ENCODE results near the gene DNAJA3.
"Not testable (repeated sequence)": the region's sequence is repeated elsewhere in the genome, so short reads cannot be mapped to it uniquely, and the experiment has no call there.

Gene DNAJA3

DNA sequence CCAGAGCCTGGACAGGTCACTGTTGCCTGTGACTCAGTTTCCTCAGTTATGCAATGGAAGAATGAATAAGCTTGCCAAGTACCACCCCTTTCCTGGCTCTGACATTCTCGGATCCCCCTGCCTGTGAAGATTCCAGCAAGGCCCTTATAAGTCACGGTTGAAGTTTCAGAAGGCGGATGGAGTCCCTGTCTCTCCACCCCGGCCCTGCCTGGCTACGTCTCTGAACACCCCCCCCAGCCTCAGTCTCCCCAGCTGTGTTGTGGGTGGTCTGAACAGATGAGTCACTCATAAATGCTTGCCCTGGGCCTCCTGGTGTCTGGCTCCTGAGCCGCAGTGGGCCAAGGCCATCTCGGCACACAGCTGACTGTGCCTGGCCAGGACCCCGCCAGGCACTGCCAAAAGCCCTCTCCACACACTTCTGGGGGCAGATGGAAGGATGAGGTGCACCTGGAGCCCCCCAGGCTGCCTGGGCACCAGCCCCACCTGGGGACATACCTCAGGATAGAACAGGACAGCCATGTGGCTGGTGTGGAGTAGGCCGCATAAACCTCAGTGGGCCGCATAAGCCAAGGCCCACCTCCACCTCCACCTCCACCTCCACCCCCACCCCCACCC, 38.6 kb upstream of the DNAJA3 start:
- no peak for DNase-seq

DNA sequence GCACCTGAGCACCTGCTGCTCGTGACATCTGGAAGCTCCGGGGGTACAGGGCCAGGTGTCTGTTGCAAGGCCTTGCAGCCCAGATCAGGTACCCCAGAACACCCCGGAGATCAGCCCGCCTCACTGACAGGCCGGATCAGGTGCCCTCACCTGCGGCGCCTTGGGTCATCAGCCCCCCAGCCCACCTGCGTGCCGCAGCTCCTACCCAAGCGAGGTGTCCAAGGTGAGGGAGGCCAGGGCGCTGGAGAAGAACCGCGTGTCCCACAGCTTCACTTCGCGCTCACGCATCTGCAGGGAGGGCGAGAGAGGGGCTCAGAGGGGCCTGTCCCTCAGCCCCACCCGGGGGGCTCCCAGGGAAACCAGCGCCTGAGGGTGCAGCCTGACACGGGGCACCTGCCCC, 37.9 kb upstream of the DNAJA3 start:
- DNase-seq: no peak

DNA sequence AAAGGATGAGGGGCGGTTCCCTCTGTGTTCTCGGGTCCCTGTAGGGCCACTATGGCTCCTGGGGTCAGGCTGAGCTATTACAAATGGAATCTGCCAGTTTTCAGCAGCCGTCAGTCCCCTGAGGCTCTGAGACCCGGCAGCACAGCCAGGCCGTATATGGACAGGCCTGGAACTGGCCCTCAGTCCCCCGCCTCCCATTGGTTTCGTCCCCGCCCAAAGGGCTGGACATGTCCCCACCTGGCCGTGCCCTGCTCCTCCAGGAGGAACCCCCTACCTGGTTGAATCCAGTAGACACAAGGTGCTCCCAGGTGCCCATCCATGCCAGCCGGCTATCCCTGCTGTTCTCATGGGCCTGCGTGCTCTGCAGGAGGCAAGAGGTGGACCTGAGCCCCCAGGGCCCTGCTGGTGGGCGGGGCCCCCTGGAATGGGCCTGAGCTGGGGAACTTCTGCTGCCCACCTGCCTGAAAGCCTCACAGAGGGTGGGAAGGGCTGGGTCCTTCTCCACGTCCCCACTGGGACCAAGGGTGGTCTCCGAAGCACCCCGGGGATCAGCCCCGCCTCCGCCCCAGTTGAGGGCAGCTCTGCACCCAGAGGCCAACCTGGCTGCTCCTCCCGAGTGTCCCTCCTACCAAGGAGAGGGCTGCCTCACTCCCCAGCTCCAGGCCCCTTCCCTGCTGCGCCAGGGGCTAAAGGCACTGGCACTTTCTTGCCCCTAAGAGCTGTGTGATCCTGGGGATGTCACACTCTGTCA, 37.2 kb upstream of the DNAJA3 start:
- DNase-seq: no peak

DNA sequence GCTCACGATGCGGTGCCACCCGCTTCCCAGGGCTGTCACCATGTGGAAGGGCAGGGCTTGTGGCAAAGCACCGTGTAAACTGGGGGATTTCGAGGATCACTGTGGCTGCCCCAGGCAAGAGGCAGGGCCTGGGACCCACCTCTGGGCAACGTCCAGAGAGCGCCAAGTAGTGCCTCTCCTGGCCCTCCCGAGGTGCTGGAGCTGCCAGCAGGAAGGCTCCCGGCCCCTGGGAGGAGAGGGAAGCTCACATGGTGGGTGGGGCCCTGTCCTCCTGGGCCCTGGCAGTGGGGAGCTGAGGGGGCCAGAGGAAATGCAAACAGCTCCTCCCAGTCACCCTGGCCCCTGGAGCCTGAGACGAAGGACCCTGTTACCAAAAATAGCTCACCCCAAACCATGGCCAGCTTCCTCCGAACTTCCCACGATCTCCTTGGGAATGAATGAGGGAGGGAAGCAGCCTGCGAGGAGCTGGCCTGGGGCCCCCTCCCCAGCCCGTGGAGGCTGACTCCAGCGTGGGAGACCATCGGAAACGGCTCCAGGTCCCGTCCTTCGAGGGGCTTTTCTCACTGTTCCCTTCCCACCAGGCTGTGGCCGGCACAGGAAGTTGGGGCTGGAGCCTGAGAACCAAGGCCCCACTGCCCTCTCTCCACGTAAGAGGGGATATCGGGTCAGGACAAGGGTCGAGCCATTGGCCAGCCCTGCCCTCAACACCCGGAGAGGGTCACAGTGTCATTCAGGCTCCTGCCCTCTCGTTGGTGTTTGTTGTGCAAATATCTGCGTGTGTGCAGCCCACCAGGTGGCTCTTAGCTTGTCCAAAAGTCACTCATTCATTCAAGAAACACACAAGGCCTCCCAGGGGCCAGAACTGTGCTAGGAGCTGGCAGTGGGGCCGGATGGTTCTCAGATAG, 36.4 kb upstream of the DNAJA3 start:
- DNase-seq: no peak

DNA sequence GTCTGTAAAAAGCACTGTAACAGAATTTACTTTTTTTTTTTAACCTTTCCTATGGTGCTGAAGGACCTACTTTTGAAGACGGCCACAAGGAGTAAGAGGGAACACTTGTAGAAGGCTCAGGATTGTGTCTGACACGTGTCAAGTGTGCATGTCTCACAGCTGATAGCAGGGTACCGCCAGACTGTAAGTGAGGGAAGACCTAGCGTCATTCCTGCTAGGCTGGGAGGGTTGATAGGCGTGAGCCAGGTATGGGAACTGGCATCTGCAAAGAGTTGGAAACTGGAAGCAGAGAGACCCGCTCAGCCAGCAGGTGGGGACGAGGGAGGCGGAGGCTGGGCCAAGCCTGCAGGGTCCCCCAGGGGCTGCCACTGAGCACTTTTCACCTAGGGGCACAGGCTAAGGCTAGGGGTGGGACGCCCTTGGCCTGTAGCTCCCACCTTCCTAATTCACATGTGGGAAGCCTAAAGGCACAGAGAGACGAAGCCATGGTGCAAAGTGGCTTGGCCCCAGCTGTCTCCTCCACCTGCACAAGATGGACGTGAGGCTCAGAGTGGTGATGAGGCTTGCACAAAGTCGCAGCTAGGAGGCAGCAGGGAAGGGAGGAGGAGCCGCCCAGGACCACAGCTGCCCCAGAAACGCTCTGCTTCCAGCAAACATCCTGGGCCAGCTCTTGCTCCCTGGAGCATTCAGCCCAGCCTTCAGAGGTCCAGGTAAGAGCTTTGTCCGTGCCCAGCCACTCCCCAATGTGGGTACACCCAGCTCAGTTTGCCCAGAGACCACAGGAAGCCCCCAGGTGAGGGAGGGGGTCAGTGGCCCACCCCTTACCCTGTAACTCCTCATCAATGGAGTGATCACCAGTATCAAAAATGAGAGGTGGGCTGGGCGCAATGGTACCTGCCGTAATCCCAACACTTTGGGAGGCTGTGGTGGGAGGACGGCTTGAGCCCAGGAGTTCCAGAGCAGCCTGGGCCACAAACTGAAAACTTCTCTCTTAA, 35.1 kb upstream of the DNAJA3 start:
- no peak for DNase-seq

DNA sequence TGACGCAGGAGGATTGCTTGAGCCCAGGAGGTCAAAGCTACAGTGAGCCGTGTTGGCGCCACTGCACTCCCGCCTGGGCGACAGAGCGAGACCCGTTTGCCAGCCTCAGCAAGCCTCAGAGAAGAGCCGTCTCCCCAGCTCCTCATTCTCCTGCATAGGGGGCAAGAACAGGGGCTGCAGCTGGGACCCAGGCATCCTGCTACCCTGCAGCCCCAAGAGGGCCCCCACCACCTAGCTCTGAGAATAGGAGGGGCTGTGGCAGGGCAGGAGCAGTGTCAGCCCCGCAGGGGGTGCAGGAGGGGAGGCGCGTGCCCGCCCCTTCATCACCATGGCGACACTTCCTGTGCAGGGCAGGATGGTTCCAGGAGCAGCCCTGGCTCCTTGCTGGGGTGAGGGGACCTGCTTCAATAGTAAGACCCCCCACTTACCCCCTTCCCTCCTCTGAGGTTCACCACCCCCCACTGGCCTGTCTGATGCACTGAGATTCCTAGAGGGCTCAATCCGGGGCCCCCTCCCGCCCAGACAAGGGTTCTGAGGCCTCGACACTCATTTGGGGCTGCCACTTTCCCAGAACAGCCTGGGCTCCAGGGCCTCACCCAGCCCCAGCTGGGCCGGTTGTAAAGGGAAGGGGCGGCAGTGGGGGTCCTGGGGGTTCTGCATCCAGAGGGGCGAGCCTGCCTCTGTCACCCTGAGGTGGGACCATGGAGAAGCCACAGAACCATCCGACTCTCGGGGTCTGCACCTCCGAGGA, 33.9 kb upstream of the DNAJA3 start:
- DNase-seq: no peak

DNA sequence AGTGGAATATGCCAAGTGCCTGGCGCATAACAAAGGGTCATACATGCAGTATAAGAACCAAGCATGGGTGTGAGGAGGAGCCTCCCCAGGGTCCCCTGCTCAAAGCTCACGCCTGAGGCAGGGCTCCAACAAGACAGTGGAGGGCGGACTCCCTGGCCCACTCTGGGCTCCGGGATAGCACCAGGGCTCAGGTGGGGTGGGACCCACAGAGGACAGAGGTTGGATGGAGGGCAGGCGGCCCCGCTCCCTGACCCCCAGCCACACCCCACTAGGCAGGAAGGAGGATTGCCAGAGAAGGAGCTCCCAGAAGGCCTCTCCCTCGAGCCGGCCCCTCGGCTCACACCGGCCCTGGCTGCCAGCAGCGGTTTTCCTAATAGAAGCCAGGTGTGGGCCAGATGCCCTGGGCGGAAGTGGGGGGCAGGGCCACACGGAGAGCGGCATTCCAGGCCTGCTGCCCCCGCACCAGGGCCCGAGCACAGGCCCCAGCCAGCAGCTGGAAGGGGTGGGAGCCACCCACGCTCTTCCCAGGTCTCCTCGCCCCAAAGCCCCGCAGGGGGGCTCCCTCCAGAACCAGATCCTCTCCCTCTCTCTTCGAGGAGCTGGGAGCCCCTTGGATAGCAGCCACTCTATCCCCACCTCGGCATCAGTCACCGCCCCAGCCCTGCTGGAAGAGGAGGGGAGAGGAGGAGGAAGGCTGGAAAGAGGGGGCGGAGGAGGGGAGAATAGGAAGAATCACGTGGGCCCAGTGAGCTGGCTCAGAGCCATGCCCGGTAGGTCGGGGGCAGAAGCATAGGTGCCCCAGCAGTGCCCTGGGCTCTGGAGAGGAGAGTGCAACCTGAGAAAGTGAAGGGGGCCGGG, 33.1 kb upstream of the DNAJA3 start:
- DNase-seq: peak; percentile 85

DNA sequence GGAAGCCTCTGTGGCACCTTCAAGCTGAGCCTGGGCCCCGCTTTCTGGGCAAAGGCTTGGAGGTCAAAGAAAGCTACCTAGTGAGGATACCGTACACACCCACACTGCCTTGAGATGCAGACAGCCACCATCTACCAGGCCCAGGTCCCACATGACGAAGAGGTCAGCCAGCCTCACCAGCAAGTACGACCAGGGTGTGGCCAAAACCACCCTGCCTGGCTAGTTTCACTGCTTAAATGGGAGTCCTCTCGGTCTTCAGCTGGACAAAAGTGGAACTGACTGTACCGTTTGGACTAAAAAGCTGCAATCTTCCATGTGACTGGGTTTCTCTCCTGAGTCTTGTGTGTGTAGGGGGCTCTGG, 32.4 kb upstream of the DNAJA3 start:
- DNase-seq: no peak

DNA sequence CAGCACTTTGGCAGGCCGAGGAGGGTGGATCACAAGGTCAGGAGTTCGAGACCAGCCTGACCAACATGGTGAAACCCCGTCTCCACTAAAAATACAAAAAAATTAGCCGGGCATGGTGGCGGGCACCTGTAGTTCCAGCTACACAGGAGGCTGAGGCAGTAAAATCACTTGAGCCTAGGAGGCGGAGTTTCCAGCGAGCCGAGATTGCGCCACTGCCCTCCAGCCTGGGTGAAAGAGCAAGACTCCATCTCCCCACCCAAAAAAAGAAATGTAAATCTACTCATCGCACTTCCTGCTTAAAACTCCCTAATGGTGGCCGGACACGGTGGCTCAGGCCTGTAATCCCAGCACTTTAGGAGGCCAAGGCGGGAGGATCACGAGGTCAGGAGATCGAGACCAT, 31.8 kb upstream of the DNAJA3 start:
- not testable (repeated sequence) for DNase-seq

DNA sequence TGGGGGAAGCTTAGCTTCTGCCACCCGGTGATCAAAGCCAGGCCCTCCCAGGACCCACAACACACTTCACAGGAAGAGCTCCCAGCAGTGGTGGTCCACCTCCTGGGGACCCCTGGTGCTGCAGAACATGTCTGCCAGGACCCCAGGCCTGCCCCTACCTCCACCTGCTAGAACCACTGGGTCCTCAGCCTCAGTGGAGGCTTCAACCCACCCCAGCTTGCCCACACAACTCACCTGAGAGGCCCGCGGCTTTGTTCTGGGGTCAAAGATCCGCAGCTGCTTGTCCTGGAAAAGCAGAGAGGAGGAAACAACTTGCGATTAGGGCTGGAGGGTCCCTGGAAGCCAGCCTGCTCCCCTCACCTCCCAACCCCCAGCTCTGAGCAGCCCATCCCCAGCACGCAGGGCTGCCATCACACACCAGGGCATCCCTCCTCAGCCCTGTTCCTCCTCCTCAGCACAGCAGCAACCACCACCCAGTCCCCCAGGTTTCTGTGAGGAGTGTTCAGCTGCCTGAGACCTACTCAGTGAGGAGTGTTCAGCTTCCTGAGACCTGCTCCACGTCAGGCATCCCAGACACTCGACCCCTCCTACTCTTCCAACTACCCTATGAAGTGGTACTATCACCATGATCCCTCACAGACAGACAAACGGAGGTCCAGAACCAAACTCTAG, 30.5 kb upstream of the DNAJA3 start:
- DNase-seq: no peak

DNA sequence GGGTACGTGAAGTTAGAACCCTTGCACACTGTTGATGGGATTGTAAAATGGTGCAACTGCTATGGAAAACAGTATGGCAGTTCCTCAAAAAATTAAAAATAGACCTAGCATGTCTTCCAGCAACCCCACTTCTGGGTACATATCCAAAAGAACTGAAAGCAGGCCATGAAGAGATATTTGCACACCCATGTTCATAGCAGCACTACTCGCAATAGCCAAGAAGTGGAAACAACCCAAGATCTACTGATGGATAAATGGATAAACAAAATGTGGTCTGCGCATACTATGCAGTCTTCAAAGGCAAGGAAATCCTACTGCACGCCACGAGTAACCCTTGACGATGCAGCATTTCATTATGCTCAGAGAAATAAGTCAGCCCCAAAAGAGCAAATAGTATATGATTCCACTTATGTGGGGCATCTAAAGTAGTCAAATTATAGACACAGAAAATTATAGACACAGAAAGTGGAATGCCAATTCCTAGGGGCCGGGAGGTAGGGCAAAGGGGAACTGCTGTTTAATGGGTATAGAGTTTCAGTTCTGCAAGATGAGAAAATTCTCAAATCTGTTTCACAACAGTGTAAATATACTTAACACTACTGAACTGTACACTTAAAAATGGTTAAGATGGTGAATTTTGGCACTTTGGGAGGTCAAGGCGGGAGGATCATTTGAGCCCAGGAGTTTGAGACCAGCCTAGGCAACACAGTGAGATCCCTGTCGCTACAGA, 26.5 kb upstream of the DNAJA3 start:
- no peak for DNase-seq

DNA sequence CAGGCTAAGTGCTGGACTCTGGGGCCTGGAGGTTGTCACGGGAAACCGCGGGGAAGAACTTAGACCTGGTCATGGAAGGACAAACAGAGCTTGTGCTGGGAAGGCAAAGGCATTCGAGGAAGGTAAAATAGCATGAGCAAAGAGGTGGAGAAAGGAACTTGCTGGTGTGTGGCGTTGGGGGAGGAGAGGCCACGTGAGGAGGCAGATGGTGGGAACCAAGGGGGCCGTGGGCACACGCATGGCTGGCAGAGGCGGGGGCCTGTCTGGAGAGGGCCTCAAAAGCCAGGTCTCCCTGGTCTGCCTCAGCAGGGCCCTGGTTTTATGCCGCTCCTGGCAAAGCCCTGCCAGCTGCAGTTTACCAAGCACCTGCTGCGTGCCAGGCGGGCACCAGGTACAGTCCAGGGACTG, 24.6 kb upstream of the DNAJA3 start:
- DNase-seq: no peak

DNA sequence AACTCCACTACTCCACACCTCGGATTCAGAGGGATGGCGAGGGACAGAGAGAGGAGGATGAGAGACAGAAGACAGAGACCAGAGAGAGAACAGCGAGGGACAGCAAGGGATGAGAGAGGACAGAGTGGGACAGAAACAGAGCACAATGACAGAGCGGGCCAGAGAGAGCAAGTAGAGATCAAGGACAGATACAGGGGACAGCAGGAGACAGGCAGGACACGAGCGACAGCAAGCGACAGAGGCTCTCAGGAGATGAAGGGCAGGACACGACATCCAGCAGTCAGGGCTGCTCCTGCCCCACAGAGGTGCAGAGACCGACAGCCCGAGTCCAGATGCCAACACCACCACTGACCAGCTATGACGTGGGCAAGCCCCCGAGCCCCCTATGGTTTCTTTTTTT, 24.2 kb upstream of the DNAJA3 start:
- no peak for DNase-seq

DNA sequence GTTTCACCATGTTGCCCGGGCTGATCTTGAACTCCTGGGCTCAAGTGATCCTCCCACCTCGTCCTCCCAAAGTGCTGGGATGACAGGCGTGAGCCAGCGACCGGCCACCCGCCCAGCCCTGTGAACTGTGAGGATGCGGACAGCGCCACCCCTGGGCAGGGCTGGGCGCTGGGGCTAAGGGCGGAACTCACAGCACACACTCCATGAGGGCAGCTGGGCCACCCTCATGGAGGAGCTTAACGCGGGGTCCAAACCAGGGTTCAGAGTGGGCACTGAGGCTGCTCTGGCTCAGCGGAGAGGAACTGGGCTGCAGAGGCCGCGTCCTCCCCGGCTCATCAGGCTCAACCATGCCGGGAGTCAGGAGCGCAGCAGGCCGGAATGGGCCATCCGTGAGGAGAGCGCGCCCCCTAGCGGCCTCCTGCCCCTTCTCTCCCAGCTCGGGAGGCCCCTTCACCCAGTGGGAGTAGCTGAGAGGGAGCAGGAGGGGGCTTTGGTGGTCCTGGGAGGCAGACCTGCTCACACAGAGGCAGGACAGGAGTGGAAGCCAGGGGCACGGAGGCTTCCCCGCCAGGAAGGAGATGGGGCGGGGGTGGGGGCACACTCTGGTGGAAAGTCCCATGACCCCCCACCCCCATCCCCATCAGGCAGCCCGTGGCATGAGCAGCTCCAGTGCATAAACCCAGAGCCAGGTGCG, 23.1 kb upstream of the DNAJA3 start:
- peak; percentile 82 for DNase-seq

DNA sequence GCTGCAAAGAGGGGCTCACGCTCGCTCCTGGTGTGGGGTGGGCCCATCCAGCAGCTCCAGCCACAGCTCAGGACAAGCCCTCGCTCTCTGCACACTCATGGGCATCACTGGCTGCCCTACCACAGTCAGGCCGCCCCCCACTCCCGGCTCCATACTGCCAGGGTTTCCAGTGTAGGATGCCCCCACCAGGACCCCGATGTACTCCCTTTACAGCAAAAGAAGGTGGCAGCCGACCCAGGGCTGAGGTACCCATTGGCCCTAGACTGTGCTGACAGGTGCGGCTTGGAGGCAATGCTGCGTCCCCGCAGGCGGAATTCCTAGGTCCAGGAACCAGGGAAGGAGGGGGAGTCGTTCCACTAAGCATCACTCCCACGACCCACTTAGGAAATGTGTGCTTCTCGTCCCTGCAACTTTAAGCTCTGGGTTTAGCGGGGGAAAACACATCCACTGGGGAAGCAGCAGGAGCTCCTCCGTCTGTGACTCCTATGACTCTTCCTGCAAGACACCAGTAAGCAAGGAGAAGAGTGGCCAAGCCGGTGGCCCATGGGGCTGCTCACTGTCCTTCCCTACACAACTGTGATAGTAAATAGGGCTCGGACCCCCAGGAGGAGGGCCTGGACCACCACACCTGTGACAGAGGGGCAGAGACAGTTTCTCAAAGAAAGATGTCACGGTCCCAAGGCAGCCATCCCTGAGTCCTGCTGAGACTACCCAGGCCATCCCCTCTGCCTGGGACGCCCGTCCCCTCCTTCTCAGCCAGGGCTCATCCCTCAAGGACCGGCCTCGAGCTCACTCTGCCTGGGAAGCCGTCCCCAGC, 22.3 kb upstream of the DNAJA3 start:
- DNase-seq: no peak

DNA sequence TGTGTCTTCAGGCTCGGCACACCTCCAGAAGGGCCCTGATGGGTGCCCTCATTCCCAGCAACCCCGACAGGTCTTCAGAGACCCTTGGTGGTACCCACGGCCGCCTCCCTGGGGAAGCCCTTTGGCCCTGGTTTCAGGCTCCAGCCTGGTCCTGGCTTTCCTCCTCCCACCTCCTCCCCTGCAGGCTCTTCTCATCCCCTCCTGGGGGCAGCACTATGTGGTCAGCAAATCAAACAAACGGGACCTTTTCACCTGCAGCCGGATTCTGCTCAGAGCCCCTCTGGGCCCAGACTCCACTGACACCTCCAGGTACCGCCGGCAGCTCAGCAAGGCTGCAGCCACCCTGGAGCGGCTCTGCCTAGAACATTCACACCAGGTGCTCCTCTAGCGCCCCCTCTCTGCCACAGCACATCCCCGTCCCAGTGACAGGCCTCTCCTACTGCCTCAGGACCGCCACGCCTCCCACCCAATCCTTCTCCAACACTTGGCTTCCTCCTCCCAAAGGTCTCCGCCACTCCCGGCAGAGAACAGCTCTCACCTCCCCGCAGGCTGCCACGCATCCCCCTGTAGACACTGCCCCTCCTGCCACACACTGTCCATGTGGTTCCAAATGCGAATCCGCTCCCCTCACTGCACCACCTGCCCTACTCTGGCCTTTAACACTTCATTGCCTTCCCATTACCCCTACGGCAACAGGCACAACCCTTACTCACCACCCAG, 21.3 kb upstream of the DNAJA3 start:
- DNase-seq: no peak

Data from right kidney (tissue), 1 donor.